Mesenteric fat pad (tissue), 1 donor: ENCODE data around the gene DDX54. TPM values are rescaled to one million over a fixed set of nuclear protein-coding genes. Genes with fewer than 3 reads are reported as not detected.
A peak's percentile ranks its signal among the peaks of the same experiment; 100 is the strongest.

Experiments used
- DNase-seq: peaks from one replicate; pipeline ENCODE4 v3.0.0-alpha.2; 2020; ENCODE audit warnings: low spot score
- total RNA-seq: library from RNA; stranded (reverse); fragmentation: NEBNext Ultra II Directional; extraction: Animal tissue kit (Norgen Biotek cat#: 25700); gene quantifications from one replicate; pipeline ENCODE4 v1.2.1, GENCODE V29; 2021
- donor health status: DM: yes; HTN: yes; CAD: no.

DDX54 gene
- total RNA-seq, 1 donor from 2014 or later: 46.3 TPM

DNA sequence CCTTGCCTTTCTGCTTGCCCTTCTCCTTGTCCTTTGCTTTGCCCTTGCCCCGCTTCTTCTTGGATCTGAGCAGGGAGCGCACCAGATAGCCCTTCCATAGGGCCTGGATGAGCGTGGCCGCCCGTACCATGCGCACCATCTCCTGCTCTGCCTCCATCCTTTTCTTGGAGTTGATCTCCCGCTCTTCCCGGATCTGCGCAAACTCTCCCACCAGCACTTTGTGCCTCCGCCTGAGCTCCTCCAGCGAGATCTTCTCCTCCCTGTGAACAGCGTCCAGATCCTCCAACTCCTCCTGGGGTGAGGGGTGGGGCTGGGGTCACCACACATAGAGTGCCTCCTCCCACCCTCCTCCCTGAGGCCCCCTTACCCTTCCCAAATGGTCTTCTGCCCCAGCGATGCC is 10.3 kb upstream of the DDX54 start:
- DNase-seq: no peak

DNA sequence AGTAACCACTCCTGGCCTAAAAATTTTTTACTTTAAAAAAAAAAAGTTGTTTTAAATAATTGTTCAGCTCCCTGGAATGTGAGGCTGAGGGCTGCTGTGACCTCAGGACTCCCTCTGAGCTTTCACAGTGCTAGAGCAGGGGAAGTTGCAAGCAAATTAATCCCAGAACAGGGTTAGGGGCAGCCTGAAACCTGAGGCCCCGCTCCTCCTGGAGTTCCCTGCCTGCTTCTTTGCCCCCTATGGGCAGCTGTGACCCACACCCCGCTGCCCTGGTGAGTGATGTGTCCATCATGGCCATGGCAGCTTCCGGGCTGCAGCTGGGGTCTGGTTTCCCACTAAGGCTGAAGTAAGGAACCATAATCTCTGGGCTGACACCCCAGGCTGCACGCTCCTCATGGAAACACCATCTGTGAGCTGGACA is 9.7 kb upstream of the DDX54 start:
- DNase-seq: no peak

DNA sequence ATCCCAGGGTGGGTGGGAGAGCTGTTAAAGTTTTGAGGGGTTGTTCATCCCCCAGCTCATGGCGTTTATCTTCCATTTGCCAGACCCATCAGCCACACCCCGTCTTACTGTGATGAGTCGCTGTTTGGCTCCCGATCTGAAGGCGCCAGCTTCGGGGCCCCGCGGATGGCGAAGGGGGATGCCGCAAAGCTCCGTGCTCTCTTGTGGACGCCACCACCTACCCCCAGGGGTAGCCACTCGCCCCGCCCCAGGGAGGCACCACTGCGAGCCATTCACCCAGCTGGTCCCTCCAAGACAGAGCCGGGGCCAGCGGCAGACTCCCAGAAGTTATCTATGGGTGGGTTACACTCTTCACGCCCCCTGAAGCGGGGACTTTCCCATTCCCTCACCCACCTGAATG is 5.9 kb upstream of the DDX54 start:
- no peak for DNase-seq

DNA sequence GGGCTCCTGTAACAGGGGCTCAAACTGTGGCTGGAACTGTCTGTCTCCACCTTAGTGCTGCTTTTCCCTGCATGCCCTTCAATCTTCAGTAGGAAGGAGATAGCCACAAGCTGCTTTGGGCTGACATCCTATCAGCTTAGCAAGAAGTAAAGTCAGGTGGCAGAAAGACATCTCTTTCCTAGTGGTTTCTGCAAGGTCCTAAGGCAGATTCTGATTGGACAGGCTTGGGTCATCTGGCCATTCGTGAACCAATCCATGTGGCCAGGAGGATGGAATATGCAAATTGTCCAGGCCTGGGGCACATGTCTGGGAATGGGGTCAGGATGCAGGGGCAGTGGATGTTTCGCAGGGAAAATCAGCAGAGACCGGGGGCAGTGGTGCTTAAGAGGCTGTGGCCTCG is 5.5 kb upstream of the DDX54 start:
- DNase-seq: no peak

GRCh38 chr12:113189361-113189760 is 4.1 kb upstream of the DDX54 start:
- DNase-seq: no peak

DNA sequence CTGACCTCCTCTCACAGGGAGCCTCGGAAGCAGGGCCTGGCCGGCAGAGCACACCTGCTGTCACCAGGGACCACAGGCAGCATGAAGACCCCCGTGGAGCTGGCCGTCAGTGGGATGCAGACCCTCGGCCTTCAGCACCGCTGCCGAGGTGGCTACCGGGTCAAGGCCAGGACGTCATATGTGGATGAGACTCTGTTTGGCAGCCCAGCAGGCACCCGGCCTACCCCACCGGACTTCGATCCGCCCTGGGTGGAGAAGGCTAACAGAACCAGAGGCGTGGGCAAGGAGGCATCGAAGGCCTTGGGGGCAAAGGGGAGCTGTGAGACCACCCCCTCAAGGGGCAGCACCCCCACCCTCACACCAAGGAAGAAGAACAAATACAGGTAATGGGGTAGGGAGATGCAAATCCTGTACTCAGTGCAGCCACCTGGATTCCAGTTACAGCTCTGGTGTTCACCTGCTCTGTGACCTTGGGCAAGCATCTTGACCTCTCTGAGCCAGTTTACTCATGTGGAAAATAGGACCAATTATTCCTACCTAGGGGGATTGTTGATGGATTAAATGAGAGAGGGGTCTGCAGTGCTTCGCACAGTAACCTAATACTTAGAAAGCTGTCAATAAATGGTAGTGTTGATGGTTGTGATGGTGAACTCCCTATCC is 1.5 kb upstream of the DDX54 start:
- DNase-seq: no peak

GRCh38 chr12:113186033-113186365 is 721 bp upstream of the DDX54 start:
- DNase-seq: no peak

DNA sequence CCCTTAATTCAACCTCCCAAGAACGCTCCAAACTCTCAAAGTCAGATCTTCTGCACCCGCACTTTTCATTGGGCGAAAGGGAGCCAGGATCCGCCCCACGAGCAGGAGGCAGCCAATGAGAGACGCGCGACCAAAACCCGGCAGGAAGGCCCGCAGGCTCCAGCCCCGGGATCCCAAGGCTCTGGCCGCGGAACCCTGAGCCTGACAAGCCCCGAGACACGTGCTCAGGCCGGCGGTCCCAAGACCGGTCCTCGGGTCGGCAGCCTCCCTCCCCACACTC is 438 bp downstream of the DDX54 start:
- DNase-seq: peak; percentile 95

DNA sequence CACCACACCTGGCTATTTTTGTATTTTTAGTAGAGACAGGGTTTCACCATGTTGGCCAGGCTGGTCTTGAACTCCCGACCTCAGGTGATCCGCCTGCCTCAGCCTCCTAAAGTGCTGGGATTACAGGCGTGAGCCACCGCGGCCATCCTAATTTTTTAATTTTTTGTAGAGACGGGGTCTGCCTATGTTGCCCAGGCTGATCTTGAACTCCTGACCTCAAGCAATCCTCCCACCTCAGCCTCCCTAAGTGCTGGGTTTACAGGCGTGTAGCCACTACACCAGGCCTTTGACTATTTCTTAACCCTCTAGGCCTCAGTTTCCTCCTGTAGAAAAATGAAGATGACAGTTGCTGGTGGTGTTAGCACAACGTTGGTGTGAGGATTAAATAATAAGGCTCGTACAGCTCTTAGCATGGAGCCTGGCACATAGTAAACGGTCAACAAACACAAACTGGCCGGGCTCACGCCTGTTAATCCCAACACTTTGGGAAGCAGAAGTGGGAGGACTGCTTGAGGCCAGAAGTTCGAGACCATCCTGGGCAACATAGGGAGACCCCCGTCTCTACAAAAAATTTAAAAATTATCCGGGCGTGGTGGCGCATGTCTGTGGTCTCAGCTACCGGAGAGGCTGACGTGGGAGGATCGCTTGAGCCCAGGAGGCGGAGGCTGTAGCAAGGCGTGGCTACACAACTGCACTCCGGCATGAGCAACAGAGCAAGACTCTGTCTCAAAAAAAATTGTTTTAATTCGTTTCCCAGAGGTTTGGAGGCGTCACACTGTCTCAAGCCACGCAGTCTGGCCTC is 979 bp downstream of the DDX54 start:
- DNase-seq: no peak

GRCh38 chr12:113183030-113183589 is 2.2 kb downstream of the DDX54 start:
- no peak for DNase-seq

- DNase-seq: no peak
Measured at GRCh38 chr12:113181975-113182374, 3.3 kb downstream of the DDX54 start.

DNA sequence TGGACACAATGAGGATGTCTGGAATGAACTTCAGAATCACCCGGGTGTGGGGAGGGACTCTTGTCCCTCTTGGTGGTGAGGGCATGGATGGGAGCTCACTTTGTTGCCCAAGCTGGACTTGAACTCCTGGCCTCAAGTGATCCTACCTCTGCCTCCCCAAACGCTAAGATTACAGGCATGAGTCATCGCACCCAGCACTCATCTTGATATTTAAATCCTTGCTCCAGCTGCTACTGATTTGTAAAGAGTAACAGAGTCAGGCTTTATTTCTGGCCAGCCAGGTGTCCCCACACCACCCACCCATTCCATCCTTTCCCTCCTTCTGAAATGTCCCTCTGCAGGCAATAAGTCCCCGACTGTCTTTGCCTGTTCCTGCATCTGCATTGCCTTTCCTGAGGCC is 4.9 kb downstream of the DDX54 start:
- DNase-seq: no peak

DNA sequence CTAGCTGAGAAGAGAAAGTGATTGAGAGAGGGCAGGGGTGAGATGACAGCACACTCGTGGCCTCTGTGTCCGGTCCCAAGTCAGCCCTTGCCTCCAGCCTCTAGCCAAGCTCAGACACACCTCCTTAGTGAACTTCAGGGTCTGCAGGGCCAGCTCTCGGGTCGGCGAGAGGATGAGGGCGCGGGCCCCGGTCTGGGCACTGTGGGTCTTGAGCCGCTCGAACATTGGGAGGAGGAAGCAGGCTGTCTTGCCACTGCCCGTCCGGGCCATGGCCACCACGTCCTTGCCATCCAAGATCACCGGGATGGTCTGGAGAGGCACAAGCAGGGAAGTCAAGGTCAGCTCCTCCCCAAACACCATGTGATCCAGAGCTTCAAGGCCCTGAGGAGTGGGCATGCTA is 6.3 kb downstream of the DDX54 start:
- DNase-seq: no peak

GRCh38 chr12:113174461-113175384 is 10.6 kb downstream of the DDX54 start:
- DNase-seq: no peak

GRCh38 chr12:113173081-113173698 is 12.1 kb downstream of the DDX54 start:
- no peak for DNase-seq

DNA sequence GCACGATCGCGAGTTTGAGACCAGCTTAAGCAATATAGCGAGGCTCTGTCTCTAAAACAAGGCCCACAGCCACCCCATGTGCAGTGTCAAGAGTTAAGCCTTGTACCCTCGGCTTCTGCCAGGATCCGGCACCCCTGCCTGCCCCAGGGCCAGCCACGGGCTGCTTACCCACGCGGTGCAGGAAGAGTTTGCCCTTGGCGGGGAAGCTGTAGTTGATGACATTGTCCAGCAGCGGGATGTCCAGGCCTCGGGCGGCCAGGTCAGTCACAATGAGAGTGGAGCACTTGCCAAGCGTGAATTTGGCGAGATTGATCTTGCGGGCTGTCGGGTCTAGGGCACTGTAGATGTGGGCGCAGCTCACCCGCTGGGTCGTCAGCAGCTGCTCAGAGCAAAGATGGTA is 13.1 kb downstream of the DDX54 start:
- no peak for DNase-seq

- DNase-seq: no peak
Measured at GRCh38 chr12:113171543-113171942, 13.7 kb downstream of the DDX54 start.

DNA sequence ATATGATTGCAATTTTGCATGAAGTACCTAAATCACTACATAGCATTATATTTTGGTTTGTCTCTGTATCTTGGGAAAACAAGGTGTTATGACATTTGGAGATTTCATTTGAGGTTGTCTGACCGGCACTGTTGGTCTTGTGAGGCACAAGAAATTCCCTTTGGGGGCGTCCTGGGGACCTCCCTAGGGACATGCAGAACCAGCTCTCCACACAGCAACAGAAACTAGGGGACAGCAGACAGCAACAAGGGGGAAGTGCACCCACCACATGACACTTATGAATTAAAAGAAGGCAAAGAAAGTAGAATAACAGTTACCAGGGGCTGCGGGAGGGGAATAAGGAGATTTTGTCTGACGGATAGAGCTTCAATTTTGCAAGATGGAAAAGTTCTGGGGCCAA is 14.4 kb downstream of the DDX54 start:
- no peak for DNase-seq

GRCh38 chr12:113170457-113170856 is 14.8 kb downstream of the DDX54 start:
- DNase-seq: no peak

- no peak for DNase-seq
Measured at GRCh38 chr12:113169697-113170096, 15.6 kb downstream of the DDX54 start.

DNA sequence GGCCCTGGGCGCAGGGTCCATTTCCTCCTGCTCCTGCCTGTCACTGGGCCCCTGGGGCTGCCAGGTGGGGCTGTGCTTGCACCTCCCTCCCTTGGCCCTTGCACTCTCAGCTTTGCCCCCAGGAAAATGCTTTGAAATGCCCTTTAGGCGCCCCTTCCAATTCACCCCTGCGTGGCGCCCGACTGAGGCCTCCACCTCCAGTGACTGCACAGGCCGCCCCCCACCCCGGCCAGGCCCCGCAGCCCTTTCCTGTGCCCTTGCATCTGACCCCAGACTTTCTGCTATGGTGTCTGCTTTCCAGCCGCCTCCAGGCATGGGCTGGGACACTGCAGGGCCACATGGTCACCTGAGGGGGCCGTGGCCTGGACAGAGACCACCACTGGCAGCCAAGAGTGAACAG is 17.4 kb downstream of the DDX54 start:
- no peak for DNase-seq
